HepG2 (cell line): ENCODE data around the gene TSACC. TPM values are rescaled to one million over a fixed set of nuclear protein-coding genes. Genes with fewer than 3 reads are reported as not detected.
A peak's percentile ranks its signal among the peaks of the same experiment; 100 is the strongest.

Experiments
- ATAD3A ChIP-seq: sonication (generic); formaldehyde crosslinking; IDR thresholded peaks from 2 replicates; pipeline ENCODE4 v1.4.0; 2020; ENCODE audit warnings: missing genetic modification reagents
- ATF7 ChIP-seq, 2 experiments: fragments of 450-650 bp in 1 of 2; sonication (generic) in 1 of 2; formaldehyde crosslinking in 1 of 2; IDR thresholded peaks; 2 replicates each; pipeline versions ENCODE4 v1.4.0 to v1.6.1; 2016 to 2020; ENCODE audit warnings: antibody characterized with exemption in 1 of 2, mild to moderate bottlenecking in 1 of 2, missing genetic modification reagents in 1 of 2
- BRCA1 ChIP-seq: sonication (generic); formaldehyde crosslinking; IDR thresholded peaks from 2 replicates; pipeline ENCODE4 v1.4.0; 2020; ENCODE audit warnings: missing genetic modification reagents
- E2F1 ChIP-seq: sonication (generic); formaldehyde crosslinking; IDR thresholded peaks from 2 replicates; pipeline ENCODE4 v1.5.0; 2020; ENCODE audit warnings: missing genetic modification reagents
- GLI4 ChIP-seq: sonication (generic); formaldehyde crosslinking; IDR thresholded peaks from 2 replicates; pipeline ENCODE4 v1.5.1; 2020; ENCODE audit warnings: missing genetic modification reagents, mild to moderate bottlenecking, moderate library complexity, borderline replicate concordance
- HNRNPH1 ChIP-seq: fragments of 200-400 bp; formaldehyde crosslinking; optimal IDR thresholded peaks from 2 replicates; pipeline ENCODE3; 2017; ENCODE audit warnings: mild to moderate bottlenecking, low read depth, low read length
- JUN ChIP-seq: sonication (generic); formaldehyde crosslinking; IDR thresholded peaks from 2 replicates; pipeline ENCODE4 v1.4.0; 2020; ENCODE audit warnings: mild to moderate bottlenecking, missing genetic modification reagents
- MAZ ChIP-seq, 2 experiments: sonication (generic) in 1 of 2; formaldehyde crosslinking in 1 of 2; IDR thresholded peaks; 2 replicates each; pipeline versions ENCODE4 v1.5.0 to v1.6.1; 2012 to 2020; ENCODE audit warnings: low read depth in 2 of 2, mild to moderate bottlenecking in 2 of 2, borderline replicate concordance in 1 of 2, improper control_type of control experiment in 1 of 2, low read length in 1 of 2, missing genetic modification reagents in 1 of 2, moderate library complexity in 1 of 2
- MIER3 ChIP-seq: IDR thresholded peaks from 2 replicates; pipeline ENCODE4 v1.6.1; 2016; ENCODE audit warnings: missing compliant biosample characterization, borderline replicate concordance
- MIXL1 ChIP-seq: IDR thresholded peaks from 2 replicates; pipeline ENCODE4 v1.6.1; 2016
- MXD4 ChIP-seq: IDR thresholded peaks from 2 replicates; pipeline ENCODE4 v1.6.1; 2016; ENCODE audit warnings: mild to moderate bottlenecking, missing biosample characterization, missing genetic modification reagents
- NFATC3 ChIP-seq: sonication (generic); formaldehyde crosslinking; IDR thresholded peaks from 2 replicates; pipeline ENCODE4 v1.5.1; 2020; ENCODE audit warnings: mild to moderate bottlenecking, missing genetic modification reagents
- RFXAP ChIP-seq: sonication (generic); formaldehyde crosslinking; IDR thresholded peaks from 2 replicates; pipeline ENCODE4 v1.4.0; 2020; ENCODE audit warnings: missing genetic modification reagents, borderline replicate concordance
- SETDB1 ChIP-seq: sonication (generic); formaldehyde crosslinking; IDR thresholded peaks from 2 replicates; pipeline ENCODE4 v1.5.1; 2020; ENCODE audit warnings: missing genetic modification reagents, mild to moderate bottlenecking, borderline replicate concordance
- SIN3B ChIP-seq: fragments of 150-350 bp; IDR thresholded peaks from 2 replicates; pipeline ENCODE4 v1.6.1; 2014; ENCODE audit warnings: low read length
- ZFP1 ChIP-seq: IDR thresholded peaks from 2 replicates; pipeline ENCODE4 v1.6.1; 2016
- ZMYM3 ChIP-seq: sonication (generic); formaldehyde crosslinking; IDR thresholded peaks from 2 replicates; pipeline ENCODE4 v1.5.1; 2020; ENCODE audit warnings: mild to moderate bottlenecking, missing genetic modification reagents
- ZNF101 ChIP-seq: sonication (generic); formaldehyde crosslinking; IDR thresholded peaks from 2 replicates; pipeline ENCODE4 v1.4.0; 2020; ENCODE audit warnings: mild to moderate bottlenecking, low read depth, missing genetic modification reagents, borderline replicate concordance
- ZNF143 ChIP-seq: sonication (generic); formaldehyde crosslinking; IDR thresholded peaks from 2 replicates; pipeline ENCODE4 v1.4.0; 2020; ENCODE audit warnings: missing genetic modification reagents
- ZNF232 ChIP-seq: sonication (generic); formaldehyde crosslinking; IDR thresholded peaks from 2 replicates; pipeline ENCODE4 v1.4.0; 2020; ENCODE audit warnings: missing genetic modification reagents, borderline replicate concordance
- ZNF512B ChIP-seq: sonication (generic); formaldehyde crosslinking; IDR thresholded peaks from 2 replicates; pipeline ENCODE4 v1.5.1; 2020; ENCODE audit warnings: missing genetic modification reagents, mild to moderate bottlenecking, borderline replicate concordance
- ZNF678 ChIP-seq: sonication (generic); formaldehyde crosslinking; IDR thresholded peaks from 2 replicates; pipeline ENCODE4 v1.4.0; 2020; ENCODE audit warnings: mild to moderate bottlenecking, missing genetic modification reagents
- ZNF746 ChIP-seq: sonication (generic); formaldehyde crosslinking; IDR thresholded peaks from 2 replicates; pipeline ENCODE4 v1.8.0; 2022; ENCODE audit warnings: mild to moderate bottlenecking, missing genetic modification reagents
- ZNF772 ChIP-seq: sonication (generic); formaldehyde crosslinking; IDR thresholded peaks from 2 replicates; pipeline ENCODE4 v1.5.0; 2020; ENCODE audit warnings: mild to moderate bottlenecking, missing genetic modification reagents
- ZSCAN21 ChIP-seq: sonication (generic); formaldehyde crosslinking; IDR thresholded peaks from 2 replicates; pipeline ENCODE4 v1.8.0; 2022; ENCODE audit warnings: mild to moderate bottlenecking, missing genetic modification reagents, moderate library complexity, borderline replicate concordance
- ZSCAN22 ChIP-seq: sonication (generic); formaldehyde crosslinking; IDR thresholded peaks from 2 replicates; pipeline ENCODE4 v1.4.0; 2020; ENCODE audit warnings: mild to moderate bottlenecking, missing genetic modification reagents
- ZSCAN31 ChIP-seq: sonication (generic); formaldehyde crosslinking; IDR thresholded peaks from 2 replicates; pipeline ENCODE4 v1.5.0; 2020; ENCODE audit warnings: low read depth, mild to moderate bottlenecking, missing genetic modification reagents
- polyA plus RNA-seq, 8 experiments: library from polyadenylated mRNA; depleted of rRNA in 3 of 8; stranded (reverse) in 7 of 8; unstranded in 1 of 8; fragments of >200 nt; fragmentation: Illumina TruSeq in 4 of 8; extraction: Trizol in 4 of 8; gene quantifications; 2 replicates each; pipeline versions ENCODE4 v1.2.1 to v1.2.3, GENCODE V29; 2011 to 2016; ENCODE audit warnings: low read depth in 4 of 8, missing spikeins in 1 of 8, mixed read lengths in 1 of 8; ENCODE audit not compliant: insufficient read depth in 1 of 8
- total RNA-seq, 5 experiments: library from RNA; depleted of rRNA; stranded (reverse); fragments of >200 nt; fragmentation: Illumina TruSeq; extraction: Trizol; gene quantifications; 2 replicates each; pipeline ENCODE4 v1.2.3, GENCODE V29; 2016; ENCODE audit warnings: low read depth in 1 of 5

Gene TSACC
- total and polyA plus RNA-seq, 2 of the 13 experiments (the other 11 are each of a cell fraction or from before 2014, with no cell fraction given): 1.5 to 2.6 TPM

GRCh38 chr1:156291226-156292061 lies 46.9 kb upstream of the TSACC start (continued):
- TF ChIP-seq ZFP1 (CRISPR knock-in tag) (no peak), RFXAP (no peak), GLI4 (CRISPR knock-in tag) (no peak), MAZ (IDR thresholded peaks at IDR 0.05; ENCODE audit: borderline replicate concordance, low read depth, low read length) (no peak), MAZ (CRISPR knock-in tag; IDR thresholded peaks at IDR 0.05; ENCODE audit: low read depth) (no peak), JUN (CRISPR knock-in tag) (no peak), E2F1 (CRISPR knock-in tag) (no peak), SETDB1 (no peak), ATAD3A (no peak), ZNF772 (CRISPR knock-in tag) (no peak), NFATC3 (CRISPR knock-in tag) (0 out of 2 replicates have a peak, but pooled peaks have one; percentile 34), SIN3B (no peak), HNRNPH1 (no peak), ZNF746 (CRISPR knock-in tag) (0 out of 2 replicates have a peak, but pooled peaks have one; percentile 59), ZMYM3 (CRISPR knock-in tag) (peak; percentile 59; the same call in 1 of the 2 replicates), BRCA1 (CRISPR knock-in tag) (peak; percentile 64; the same call in 1 of the 2 replicates), ZNF678 (no peak), ZSCAN31 (peak; percentile 42; the same call in 1 of the 2 replicates), MIER3 (CRISPR knock-in tag) (peak; percentile 45; the same call in 1 of the 2 replicates), ZSCAN21 (peak; percentile 79; the same call in 1 of the 2 replicates), ZNF143 (CRISPR knock-in tag) (0 out of 2 replicates have a peak, but pooled peaks have one; percentile 9), ATF7 (IDR thresholded peaks at IDR 0.05) (no peak), ATF7 (CRISPR knock-in tag; IDR thresholded peaks at IDR 0.05) (no peak), MIXL1 (CRISPR knock-in tag) (peak; percentile 41), ZNF512B (CRISPR knock-in tag) (no peak), ZNF101 (CRISPR knock-in tag) (no peak; the same call in 1 of the 2 replicates), ZSCAN22 (CRISPR knock-in tag) (no peak), ZNF232 (CRISPR knock-in tag) (peak; percentile 79; the same call in 1 of the 2 replicates), MXD4 (peak; percentile 40; the same call in 1 of the 2 replicates)
